SJCRH30 (cell line): ENCODE measurements around the gene EFCAB6. TPM values are rescaled to one million over a fixed set of nuclear protein-coding genes. Genes with fewer than 3 reads are reported as not detected.

Experiments
- DNase-seq, 2 experiments: peaks; one replicate each; pipeline ENCODE4 v3.0.0-alpha.2; 2015 to 2020
- H3K27ac ChIP-seq: fragments of 250-450 bp; sonication (Bioruptor Pico); 2 replicates; pipeline ENCODE4 v1.5.1; 2020; ENCODE audit warnings: mild to moderate bottlenecking, moderate library complexity
- H3K27me3 ChIP-seq: fragments of 250-450 bp; sonication (Bioruptor Pico); 2 replicates; pipeline ENCODE4 v1.5.1; 2020; ENCODE audit warnings: mild to moderate bottlenecking, moderate library complexity
- H3K36me3 ChIP-seq: fragments of 250-450 bp; sonication (Bioruptor Pico); 2 replicates; pipeline ENCODE4 v1.5.1; 2020; ENCODE audit warnings: mild to moderate bottlenecking, moderate library complexity
- H3K4me1 ChIP-seq: fragments of 250-450 bp; sonication (Bioruptor Pico); 2 replicates; pipeline ENCODE4 v1.5.1; 2020; ENCODE audit warnings: mild to moderate bottlenecking, moderate library complexity
- H3K4me3 ChIP-seq: fragments of 250-450 bp; sonication (Bioruptor Pico); 2 replicates; pipeline ENCODE4 v1.5.1; 2020; ENCODE audit warnings: mild to moderate bottlenecking, moderate library complexity
- H3K9me3 ChIP-seq: fragments of 250-450 bp; sonication (Bioruptor Pico); replicated peaks from 2 replicates; pipeline ENCODE4 v1.5.1; 2020; ENCODE audit warnings: mild to moderate bottlenecking, moderate library complexity
- total RNA-seq: library from RNA; depleted of rRNA; stranded (reverse); fragments of >200 nt; shearing (Covaris generic); gene quantifications from 2 replicates; pipeline ENCODE4 v1.2.3, GENCODE V29; 2014

Gene EFCAB6
- total RNA-seq, 1 experiment from 2014 or later: not detected

DNA sequence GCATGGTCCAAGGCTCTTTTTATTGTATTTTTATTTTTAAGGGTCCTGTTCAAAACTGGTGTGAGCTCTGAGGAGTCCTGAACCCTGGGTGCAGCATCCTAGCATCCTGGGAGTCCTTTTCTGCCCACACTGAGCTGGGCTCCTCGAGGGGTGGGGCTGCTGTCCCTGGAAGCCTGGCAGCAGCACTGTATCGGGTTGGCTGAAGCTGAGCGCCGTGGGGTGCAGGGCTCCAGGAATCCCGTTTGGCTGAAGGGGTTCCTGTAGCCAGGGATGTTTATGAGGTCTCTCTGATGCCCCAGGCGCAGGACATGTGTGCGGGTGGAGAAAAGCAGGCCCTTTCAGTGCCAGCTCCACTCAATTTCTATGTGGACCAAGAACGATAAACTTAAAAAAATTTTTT lies 304.9 kb downstream of the EFCAB6 start:
- Histone ChIP-seq H3K27me3 (no peaks in the 10 kb centered on the region), H3K27ac (no peak overlapping the region), H3K4me3 (no peak overlapping the region), H3K4me1 (no peaks in the 10 kb centered on the region), H3K36me3 (no peaks in the 10 kb centered on the region), H3K9me3 (no peaks in the 10 kb centered on the region)
- DNase-seq: no peak

DNA sequence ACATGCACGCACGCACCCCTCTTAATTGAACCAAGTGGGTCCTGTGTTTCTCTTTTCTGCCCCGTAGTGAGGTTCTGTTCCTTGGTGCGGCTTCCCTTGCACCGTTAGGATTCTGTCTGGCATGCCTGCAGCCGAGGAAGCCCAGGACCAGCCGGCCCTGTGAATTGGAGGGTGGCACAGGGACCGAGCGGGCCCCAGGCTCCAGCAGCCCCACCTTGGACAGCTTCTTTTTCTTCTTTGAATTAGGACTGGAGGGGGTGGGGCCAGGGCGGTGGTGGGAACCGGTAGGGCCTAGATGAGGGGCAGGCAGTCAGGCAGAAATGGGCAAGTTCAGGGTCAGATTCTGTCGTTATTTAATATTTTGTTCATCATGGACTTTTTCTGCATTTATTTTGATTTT lies 305.6 kb downstream of the EFCAB6 start:
- no peak for DNase-seq
- no peak overlapping the region for H3K4me3 ChIP-seq
- no peaks in the 10 kb centered on the region for H3K27me3 ChIP-seq
- H3K27ac ChIP-seq: no peak overlapping the region
- no peaks in the 10 kb centered on the region for H3K4me1 ChIP-seq
- no peaks in the 10 kb centered on the region for H3K36me3 ChIP-seq
- H3K9me3 ChIP-seq: no peaks in the 10 kb centered on the region

DNA sequence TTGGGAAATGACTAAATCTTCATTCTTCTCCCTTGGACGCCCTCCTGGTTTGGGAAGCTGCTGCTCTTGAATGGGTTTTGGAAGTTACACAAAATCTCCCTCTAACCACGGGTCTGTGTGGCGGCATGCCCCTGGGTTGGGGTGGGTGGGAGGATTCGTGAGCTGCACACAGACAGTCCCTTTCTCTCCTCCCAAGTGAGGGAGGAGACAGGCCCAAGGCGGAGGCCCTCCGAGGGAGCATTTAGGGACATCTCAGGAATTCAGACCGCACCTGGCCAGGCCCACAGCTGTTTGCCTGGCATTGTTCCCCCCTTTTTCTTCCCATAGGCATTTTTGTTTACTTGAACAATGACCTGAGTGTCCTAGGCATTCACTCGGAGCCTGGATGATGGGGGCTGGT lies 306.2 kb downstream of the EFCAB6 start:
- Histone ChIP-seq H3K4me3 (no peak overlapping the region), H3K27me3 (no peaks in the 10 kb centered on the region), H3K36me3 (no peaks in the 10 kb centered on the region), H3K4me1 (no peaks in the 10 kb centered on the region), H3K27ac (no peak overlapping the region), H3K9me3 (no peaks in the 10 kb centered on the region)
- peak in 1 of 2 experiments; percentile 6 for DNase-seq

DNA sequence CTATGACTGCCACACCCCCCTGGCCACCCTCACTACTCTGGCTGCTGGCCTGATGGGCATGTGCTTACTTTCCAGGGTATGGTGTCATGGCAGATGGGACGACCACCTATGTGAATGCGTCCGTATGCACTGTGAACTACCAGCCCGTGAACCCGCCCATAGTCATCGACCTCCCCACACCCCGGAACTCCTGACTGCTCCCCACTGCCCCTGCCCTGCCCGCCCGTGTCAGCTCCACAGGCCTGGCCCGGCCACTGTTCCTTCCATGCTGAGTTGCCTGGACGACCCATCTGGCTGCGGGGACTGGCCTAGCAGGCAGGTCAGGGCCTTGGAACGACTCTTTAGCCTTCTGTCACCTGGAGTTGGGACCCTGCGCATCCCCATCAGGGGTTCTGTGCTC lies 306.7 kb downstream of the EFCAB6 start:
- H3K27me3 ChIP-seq: no peaks in the 10 kb centered on the region
- H3K27ac ChIP-seq: no peak overlapping the region
- DNase-seq: no peak
- H3K4me1 ChIP-seq: no peaks in the 10 kb centered on the region
- no peak overlapping the region for H3K4me3 ChIP-seq
- H3K9me3 ChIP-seq: no peaks in the 10 kb centered on the region
- no peaks in the 10 kb centered on the region for H3K36me3 ChIP-seq

DNA sequence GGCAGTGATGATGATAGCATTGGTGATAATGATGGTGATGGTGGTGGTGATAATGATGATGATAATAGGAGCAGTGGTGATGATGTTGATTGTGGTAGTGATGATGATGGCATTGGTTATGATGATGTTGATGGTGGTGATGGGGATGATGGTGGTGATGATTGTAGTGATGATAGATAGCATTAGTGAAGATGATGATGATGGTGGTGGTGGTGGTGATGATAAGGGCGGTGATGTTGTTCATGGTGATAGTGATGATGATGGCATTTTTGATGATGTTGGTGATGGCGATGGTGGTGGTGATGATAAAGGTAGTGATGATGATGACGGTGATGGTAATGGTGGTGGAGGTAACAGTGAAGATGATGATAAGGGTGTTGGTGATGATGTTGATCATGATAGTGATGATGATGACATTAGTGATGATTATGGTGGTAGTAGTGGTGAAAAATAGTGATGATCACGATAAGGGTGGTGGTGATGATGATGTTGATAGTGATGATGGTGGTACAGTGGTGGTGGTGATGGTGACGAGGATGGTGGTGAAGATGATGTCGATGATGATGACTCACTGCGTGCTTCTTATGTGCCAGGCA lies 307.3 kb downstream of the EFCAB6 start:
- Histone ChIP-seq H3K9me3 (no peaks in the 10 kb centered on the region), H3K36me3 (no peaks in the 10 kb centered on the region), H3K27ac (no peak overlapping the region), H3K4me1 (no peaks in the 10 kb centered on the region), H3K4me3 (no peak overlapping the region), H3K27me3 (no peaks in the 10 kb centered on the region)
- no peak for DNase-seq

DNA sequence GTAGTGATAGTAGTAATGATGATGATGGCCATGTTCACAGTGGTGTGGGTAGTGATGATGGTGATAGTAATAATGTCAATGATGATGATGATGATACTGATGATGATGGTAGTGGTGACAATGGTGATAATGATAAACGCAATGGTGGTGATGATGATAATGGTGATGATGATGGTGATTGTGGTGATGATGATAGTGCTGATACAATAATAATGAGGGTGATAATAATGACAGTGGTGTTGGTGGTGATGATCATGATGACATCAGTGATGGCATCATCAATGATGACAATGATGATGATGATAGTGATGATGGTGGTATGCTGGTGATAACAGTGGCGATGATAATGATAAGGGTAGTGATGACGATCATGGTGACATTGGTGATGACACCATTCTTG lies 308.0 kb downstream of the EFCAB6 start:
- Histone ChIP-seq H3K4me1 (no peaks in the 10 kb centered on the region), H3K27me3 (no peaks in the 10 kb centered on the region), H3K36me3 (no peaks in the 10 kb centered on the region), H3K27ac (no peak overlapping the region), H3K9me3 (no peaks in the 10 kb centered on the region), H3K4me3 (no peak overlapping the region)
- DNase-seq: no peak

DNA sequence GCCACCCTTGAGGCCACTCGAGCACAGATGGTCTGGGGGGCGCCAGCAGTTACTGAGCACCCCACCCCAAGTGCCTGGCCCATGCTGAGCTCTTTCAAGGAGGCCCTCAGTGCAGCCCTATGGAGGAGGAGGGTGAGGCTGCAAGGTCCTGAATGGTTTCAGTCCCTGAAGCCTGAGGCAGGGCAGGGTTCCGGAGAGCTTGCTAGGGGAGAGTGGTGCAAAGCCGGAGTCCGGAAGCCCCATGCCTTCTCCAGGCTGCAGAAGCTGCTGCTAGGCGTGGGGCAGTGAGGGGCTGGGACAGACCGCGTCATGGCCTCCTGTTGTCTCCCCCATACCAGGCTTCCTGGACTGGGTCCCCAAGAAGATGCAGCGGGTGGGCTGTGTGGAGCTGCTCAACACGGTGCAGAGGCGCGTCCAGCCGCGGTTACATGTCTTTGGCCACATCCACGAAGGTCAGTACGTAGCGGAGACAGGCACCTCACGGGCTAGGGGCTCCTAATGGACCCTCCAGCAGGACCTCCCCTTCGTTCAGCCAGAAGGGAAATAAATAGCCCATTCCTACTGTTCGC lies 309.7 kb downstream of the EFCAB6 start:
- no peak for DNase-seq

DNA sequence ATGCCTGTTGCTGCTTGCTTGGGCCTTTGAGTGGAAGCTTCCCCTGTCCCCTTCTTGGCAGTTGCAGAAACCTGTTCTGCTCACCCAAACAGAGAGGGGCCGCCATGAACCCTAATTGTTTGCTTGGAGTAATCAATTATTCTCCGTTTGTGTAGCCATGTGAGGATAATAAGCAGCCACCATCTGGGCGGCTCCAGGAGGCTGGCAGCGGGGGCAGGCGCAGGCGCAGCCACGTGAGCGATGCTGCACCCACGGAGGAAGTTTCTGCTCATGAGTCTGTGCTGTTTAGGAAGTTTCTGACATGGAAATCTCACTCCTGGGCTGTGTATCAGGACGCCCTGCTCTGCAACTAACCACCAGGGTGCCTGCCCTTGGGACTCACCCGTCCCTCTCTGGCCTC lies 310.2 kb downstream of the EFCAB6 start:
- Histone ChIP-seq H3K27me3 (no peaks in the 10 kb centered on the region), H3K36me3 (no peaks in the 10 kb centered on the region), H3K4me1 (no peaks in the 10 kb centered on the region), H3K27ac (no peak overlapping the region), H3K4me3 (no peak overlapping the region), H3K9me3 (no peaks in the 10 kb centered on the region)
- DNase-seq: no peak

More for the DNA sequence above, 309.7 kb downstream of the EFCAB6 start:
- no peaks in the 10 kb centered on the region for H3K9me3 ChIP-seq
- H3K4me3 ChIP-seq: no peak overlapping the region
- no peaks in the 10 kb centered on the region for H3K27me3 ChIP-seq
- no peaks in the 10 kb centered on the region for H3K36me3 ChIP-seq
- no peak overlapping the region for H3K27ac ChIP-seq
- H3K4me1 ChIP-seq: no peaks in the 10 kb centered on the region

DNA sequence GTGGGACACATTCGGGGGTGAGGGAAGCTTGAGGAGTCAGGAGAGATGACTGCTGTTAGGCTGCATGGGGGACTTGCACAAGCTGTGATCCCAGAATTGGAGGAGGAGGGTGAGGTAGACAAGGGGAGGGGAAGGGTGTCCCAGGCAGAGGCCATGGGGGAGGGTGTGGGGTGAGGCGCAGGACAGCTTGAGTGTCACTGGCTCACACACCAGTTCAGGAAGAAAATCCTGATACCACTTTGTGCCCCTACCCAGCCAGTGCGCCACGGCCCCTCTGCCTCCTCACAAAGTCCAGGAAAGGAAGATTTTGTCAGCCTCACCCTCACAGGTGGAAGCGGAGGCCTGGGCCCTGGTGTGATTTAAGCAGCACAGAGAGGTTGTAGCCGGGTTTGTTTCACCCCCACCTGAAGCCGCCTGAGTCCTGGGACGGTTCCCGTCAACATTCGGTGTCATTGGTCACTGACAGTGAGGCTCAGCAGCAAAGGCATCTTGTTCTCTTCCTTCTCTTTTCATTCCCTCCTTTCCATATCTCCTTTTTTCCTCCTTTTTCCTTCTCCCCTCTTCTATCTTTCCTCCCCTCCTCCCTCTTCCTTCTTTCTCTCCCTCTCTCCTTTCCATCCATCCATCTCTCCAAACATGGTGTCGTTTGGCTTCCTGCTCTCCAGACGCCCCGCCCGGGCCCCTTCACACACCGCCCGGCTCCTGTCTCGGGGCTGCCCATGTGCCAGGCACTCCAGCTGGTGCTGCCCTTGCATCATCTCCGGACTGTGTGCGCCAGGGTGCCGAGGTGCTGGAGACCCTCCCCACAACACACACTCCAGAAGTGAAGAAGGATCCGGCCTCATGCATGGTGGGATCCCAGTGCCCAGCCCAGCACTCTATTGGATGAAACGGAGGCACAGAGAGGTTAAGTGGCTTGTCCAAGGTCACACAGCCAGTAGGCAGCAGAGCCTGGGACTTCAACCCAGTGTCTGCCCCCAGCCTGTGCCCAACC lies 311.0 kb downstream of the EFCAB6 start:
- Histone ChIP-seq H3K4me3 (no peak overlapping the region), H3K27me3 (no peaks in the 10 kb centered on the region), H3K9me3 (no peaks in the 10 kb centered on the region), H3K27ac (no peak overlapping the region), H3K4me1 (no peaks in the 10 kb centered on the region), H3K36me3 (no peaks in the 10 kb centered on the region)
- no peak for DNase-seq

DNA sequence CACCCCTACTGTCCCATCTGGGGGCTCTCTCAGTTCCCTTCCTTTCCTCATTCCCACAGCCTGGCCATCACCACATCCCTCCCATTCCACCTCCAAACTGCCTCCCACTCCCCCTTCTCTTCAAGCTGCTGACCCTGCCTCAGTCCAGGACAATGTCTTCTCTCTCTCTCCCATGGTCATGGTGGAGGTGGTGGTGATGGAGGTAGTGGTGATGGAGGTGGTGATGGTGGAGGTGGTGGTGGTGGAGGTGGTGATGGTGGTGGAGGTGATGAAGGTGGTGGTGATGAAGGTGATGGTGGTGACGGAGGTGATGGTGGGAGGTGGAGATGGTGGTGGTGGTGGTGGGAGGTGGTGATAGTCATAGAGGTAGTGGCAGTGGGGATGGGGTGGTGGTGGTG lies 313.2 kb downstream of the EFCAB6 start:
- Histone ChIP-seq H3K27me3 (no peaks in the 10 kb centered on the region), H3K36me3 (no peaks in the 10 kb centered on the region), H3K4me3 (no peak overlapping the region), H3K9me3 (no peaks in the 10 kb centered on the region), H3K4me1 (no peaks in the 10 kb centered on the region), H3K27ac (no peak overlapping the region)
- no peak for DNase-seq

DNA sequence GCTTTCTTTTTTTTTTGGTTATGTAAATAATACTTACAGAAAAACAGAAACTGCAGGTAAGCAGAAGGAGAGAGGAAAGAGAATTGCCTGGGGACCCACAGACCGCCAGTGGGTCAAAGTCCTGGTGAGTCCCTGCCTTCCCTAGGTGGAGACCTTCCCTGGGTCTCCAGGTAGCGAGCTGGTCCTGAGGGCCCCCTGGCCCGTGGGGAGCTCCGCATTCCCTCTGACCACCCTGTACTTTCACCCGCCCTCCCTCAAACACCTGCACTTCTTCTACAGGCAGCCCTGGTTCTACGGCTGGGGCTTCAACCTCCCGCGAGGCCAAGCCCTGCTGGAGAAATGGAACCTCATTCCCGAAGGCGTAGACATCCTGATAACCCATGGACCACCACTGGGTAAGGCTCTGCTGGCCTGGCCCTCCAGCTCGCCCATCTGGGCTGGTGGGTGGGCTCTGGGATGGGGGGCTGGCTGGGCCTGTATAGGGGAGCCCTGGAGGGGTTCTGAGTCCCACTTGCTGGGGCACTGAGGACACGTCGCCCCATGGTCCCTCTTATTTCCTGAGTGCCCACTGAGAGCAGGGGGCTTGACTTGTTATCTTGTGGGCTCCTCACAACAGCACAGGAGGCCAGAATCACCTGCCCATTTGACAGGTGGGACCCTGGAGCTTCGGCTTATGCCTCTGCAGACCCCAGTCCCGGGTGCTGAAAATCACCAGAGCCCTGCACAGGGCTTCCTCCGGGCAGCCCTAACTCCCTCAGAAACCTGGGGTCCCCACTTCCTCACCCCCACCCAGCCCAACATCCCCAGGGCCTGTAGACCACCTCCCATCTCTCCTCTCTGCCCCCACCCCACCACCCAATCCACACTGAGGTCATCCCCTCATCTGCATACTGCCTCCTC lies 313.9 kb downstream of the EFCAB6 start:
- no peak for DNase-seq
- no peak overlapping the region for H3K27ac ChIP-seq
- no peak overlapping the region for H3K4me3 ChIP-seq
- no peaks in the 10 kb centered on the region for H3K27me3 ChIP-seq
- H3K4me1 ChIP-seq: no peaks in the 10 kb centered on the region
- H3K9me3 ChIP-seq: no peaks in the 10 kb centered on the region
- no peaks in the 10 kb centered on the region for H3K36me3 ChIP-seq

DNA sequence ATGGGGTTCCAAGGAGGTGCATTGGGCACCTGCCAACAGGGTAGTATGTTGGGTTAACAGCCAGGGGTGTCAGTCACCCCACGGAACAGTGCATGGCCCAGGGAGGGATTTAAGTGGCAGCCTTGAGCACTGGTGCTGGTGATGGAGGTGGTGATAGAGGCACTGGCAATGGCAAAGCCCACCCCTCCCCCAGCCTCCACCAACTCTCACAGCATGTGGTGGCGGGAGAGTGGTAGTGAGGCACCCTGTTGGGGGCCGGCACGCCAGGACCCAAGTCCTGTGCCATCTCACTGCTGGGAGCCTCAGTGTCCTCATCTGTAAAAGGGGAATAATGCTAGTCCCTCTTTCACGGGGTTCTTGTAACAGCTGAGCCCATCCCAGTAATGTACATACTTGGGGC lies 318.8 kb downstream of the EFCAB6 start:
- no peak for DNase-seq
- H3K36me3 ChIP-seq: no peaks in the 10 kb centered on the region
- no peaks in the 10 kb centered on the region for H3K4me1 ChIP-seq
- no peaks in the 10 kb centered on the region; the same call in 1 of the 2 replicates for H3K27me3 ChIP-seq
- no peaks in the 10 kb centered on the region for H3K9me3 ChIP-seq
- H3K4me3 ChIP-seq: no peak overlapping the region
- H3K27ac ChIP-seq: no peak overlapping the region

DNA sequence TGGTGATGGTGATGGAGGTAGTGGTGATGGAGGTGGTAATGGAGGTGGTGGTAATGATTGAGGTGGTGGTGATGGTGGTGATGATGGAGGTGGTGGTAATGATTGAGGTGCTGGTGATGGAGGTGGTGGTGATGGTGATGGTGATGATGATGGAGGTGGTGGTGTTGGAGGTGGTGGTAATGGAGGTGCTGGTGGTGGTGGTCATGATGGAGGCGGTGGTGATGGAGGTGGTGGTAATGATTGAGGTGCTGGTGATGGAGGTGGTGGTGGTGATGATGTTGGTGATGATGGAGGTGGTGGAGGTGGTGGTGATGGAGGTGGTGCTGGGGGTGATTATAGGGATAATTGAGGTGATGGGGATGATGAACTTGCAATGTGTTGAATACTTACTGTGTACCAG lies 320.4 kb downstream of the EFCAB6 start:
- DNase-seq: no peak
- no peaks in the 10 kb centered on the region for H3K4me1 ChIP-seq
- no peak overlapping the region for H3K27ac ChIP-seq
- H3K27me3 ChIP-seq: no peaks in the 10 kb centered on the region; the same call in 1 of the 2 replicates
- no peaks in the 10 kb centered on the region for H3K9me3 ChIP-seq
- no peaks in the 10 kb centered on the region for H3K36me3 ChIP-seq
- no peak overlapping the region for H3K4me3 ChIP-seq

DNA sequence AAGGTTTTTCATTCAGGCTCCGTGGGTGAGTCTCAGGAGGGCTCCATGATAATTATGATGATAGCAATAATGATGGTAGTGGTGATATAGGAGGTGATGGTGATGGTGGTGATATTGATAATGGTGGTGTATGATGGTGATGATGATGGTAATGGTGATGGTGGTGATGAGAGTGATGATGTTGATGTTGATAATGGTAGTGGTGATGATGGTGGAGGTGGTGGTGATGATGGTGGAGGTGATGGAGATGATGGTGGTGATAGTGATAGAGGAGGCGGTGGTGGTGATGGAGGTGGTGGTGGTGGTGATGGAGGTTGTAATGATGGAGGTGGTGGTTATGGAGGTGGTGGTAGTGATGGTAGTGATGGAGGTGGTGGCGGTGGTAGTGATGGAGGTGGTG lies 320.9 kb downstream of the EFCAB6 start:
- DNase-seq: no peak
- Histone ChIP-seq H3K9me3 (no peaks in the 10 kb centered on the region), H3K4me3 (no peak overlapping the region), H3K4me1 (no peaks in the 10 kb centered on the region), H3K27ac (no peak overlapping the region), H3K36me3 (no peaks in the 10 kb centered on the region), H3K27me3 (no peaks in the 10 kb centered on the region; the same call in 1 of the 2 replicates)
